SK-N-SH (cell line): ENCODE results near the gene E4F1. TPM values are rescaled to one million over a fixed set of nuclear protein-coding genes. Genes with fewer than 3 reads are reported as not detected.

Experiments
- CTCF ChIA-PET: fragments of 300-600, 350-600 bp; formaldehyde crosslinking; extraction: SDS; loops from one replicate; lab custom pipeline; 2021; lab: Yijun Ruan, JAX
- POLR2A ChIA-PET: fragments of 350-600 bp; sonication (Branson Sonifier 250); formaldehyde crosslinking; extraction: SDS; loops from one replicate; lab custom pipeline; 2020; ENCODE audit warnings: antibody characterized with exemption, inconsistent platforms; lab: Yijun Ruan, JAX
- DNase-seq: peaks from one replicate; pipeline ENCODE4 v3.0.0; 2012
- H2AFZ ChIP-seq: fragments of 200-600 bp; sonication (generic); 2 replicates; pipeline ENCODE4 v1.8.1; 2016; ENCODE audit warnings: antibody characterized with exemption, mild to moderate bottlenecking, low read depth
- H3F3A ChIP-seq: fragments of 200-600 bp; sonication (generic); replicated peaks from 2 replicates; pipeline ENCODE3; 2016; ENCODE audit warnings: antibody characterized with exemption, mild to moderate bottlenecking; ENCODE audit not compliant: insufficient read depth
- H3K27ac ChIP-seq, 2 experiments: fragments of 200-500 bp in 1 of 2; fragments of 200-600 bp in 1 of 2; sonication (Bioruptor generic) in 1 of 2; sonication (generic), shearing (Covaris generic) in 1 of 2; 2 replicates each; pipeline versions ENCODE4 v1.5.1 to v1.6.1; 2014 to 2016; ENCODE audit warnings: low read depth in 2 of 2, inconsistent platforms in 1 of 2, low read length in 1 of 2, mild to moderate bottlenecking in 1 of 2, mixed read lengths in 1 of 2
- H3K27me3 ChIP-seq: fragments of 200-600 bp; sonication (generic), shearing (Covaris generic); 2 replicates; pipeline ENCODE4 v1.6.1; 2016; ENCODE audit warnings: mixed run types; ENCODE audit not compliant: insufficient read depth
- H3K36me3 ChIP-seq, 2 experiments: fragments of 200-500 bp in 1 of 2; fragments of 200-600 bp in 1 of 2; sonication (Bioruptor generic) in 1 of 2; sonication (generic) in 1 of 2; replicated peaks in 1 of 2; 2 replicates each; pipeline versions ENCODE3 to v1.5.1; 2014 to 2016; ENCODE audit warnings: low read length in 1 of 2, mild to moderate bottlenecking in 1 of 2; ENCODE audit not compliant: insufficient read depth in 2 of 2, control insufficient read depth in 1 of 2
- H3K4me1 ChIP-seq, 2 experiments: fragments of 200-500 bp in 1 of 2; fragments of 200-600 bp in 1 of 2; sonication (Bioruptor generic) in 1 of 2; sonication (generic), shearing (Covaris generic) in 1 of 2; 2 replicates each; pipeline versions ENCODE4 v1.5.1 to v1.6.1; 2014 to 2016; ENCODE audit warnings: low read depth in 1 of 2, low read length in 1 of 2, mixed run types in 1 of 2; ENCODE audit not compliant: insufficient read depth in 2 of 2, control insufficient read depth in 1 of 2
- H3K4me2 ChIP-seq: fragments of 200-600 bp; sonication (generic), shearing (Covaris generic); 2 replicates; pipeline ENCODE4 v1.6.1; 2017; ENCODE audit warnings: mixed run types
- H3K4me3 ChIP-seq, 2 experiments: fragments of 200-500 bp in 1 of 2; fragments of 200-600 bp in 1 of 2; sonication (Bioruptor generic) in 1 of 2; sonication (generic), shearing (Covaris generic) in 1 of 2; 2 replicates each; pipeline versions ENCODE4 v1.5.1 to v1.8.1; 2014 to 2016; ENCODE audit warnings: low read depth in 2 of 2, inconsistent platforms in 1 of 2, low read length in 1 of 2, mild to moderate bottlenecking in 1 of 2, mixed read lengths in 1 of 2, moderate library complexity in 1 of 2
- H3K79me2 ChIP-seq: fragments of 200-600 bp; sonication (generic); 2 replicates; pipeline ENCODE4 v1.8.1; 2017; ENCODE audit warnings: mild to moderate bottlenecking; ENCODE audit not compliant: insufficient read depth
- H3K9ac ChIP-seq: fragments of 200-600 bp; sonication (generic); 2 replicates; pipeline ENCODE4 v1.6.1; 2017; ENCODE audit warnings: mixed run types
- H3K9me2 ChIP-seq: fragments of 200-600 bp; sonication (generic); 2 replicates; pipeline ENCODE4 v1.6.1; 2017; ENCODE audit warnings: mixed run types
- H3K9me3 ChIP-seq: fragments of 200-600 bp; sonication (generic); 2 replicates; pipeline ENCODE4 v1.6.1; 2017; ENCODE audit warnings: mixed run types, mild to moderate bottlenecking, moderate library complexity
- H4K20me1 ChIP-seq: fragments of 200-600 bp; sonication (generic); 2 replicates; pipeline ENCODE4 v1.6.1; 2017; ENCODE audit warnings: mild to moderate bottlenecking, mixed run types; ENCODE audit not compliant: insufficient read depth
- EP300 ChIP-seq, 2 experiments: IDR thresholded peaks; 2 replicates each; pipeline versions ENCODE4 v1.4.0 to v1.6.1; 2012; ENCODE audit warnings: borderline replicate concordance in 1 of 2, low read depth in 1 of 2, low read length in 1 of 2
- EZH2phosphoT487 ChIP-seq: fragments of 200-600 bp; sonication (generic); IDR thresholded peaks from 2 replicates; pipeline ENCODE4 v1.6.1; 2017; ENCODE audit warnings: low read depth, mixed run types, mild to moderate bottlenecking, antibody characterized with exemption, moderate library complexity, borderline replicate concordance
- GABPA ChIP-seq: IDR thresholded peaks from 2 replicates; pipeline ENCODE4 v1.4.0; 2012; ENCODE audit warnings: low read depth, mild to moderate bottlenecking
- IRF3 ChIP-seq: fragments of 150-350 bp; IDR thresholded peaks from 2 replicates; pipeline ENCODE4 v1.6.1; 2016; ENCODE audit warnings: mild to moderate bottlenecking, low read depth, low read length
- MAX ChIP-seq: IDR thresholded peaks from 2 replicates; pipeline ENCODE4 v1.4.0; 2012; ENCODE audit warnings: low read depth
- MEF2A ChIP-seq: IDR thresholded peaks from 2 replicates; pipeline ENCODE4 v1.4.0; 2012; ENCODE audit warnings: low read depth, borderline replicate concordance
- MXI1 ChIP-seq: IDR thresholded peaks from 2 replicates; pipeline ENCODE4 v1.6.1; 2012; ENCODE audit warnings: mild to moderate bottlenecking, low read depth, low read length, improper control_type of control experiment
- NRF1 ChIP-seq: IDR thresholded peaks from 2 replicates; pipeline ENCODE4 v1.6.1; 2012; ENCODE audit warnings: low read depth, mild to moderate bottlenecking, low read length
- RCOR1 ChIP-seq: fragments of 150-350 bp; IDR thresholded peaks from 2 replicates; pipeline ENCODE4 v1.6.1; 2017; ENCODE audit warnings: antibody characterized with exemption, low read length
- RFX5 ChIP-seq: IDR thresholded peaks from 2 replicates; pipeline ENCODE4 v1.6.1; 2012; ENCODE audit warnings: mild to moderate bottlenecking, improper control_type of control experiment, low read length
- TAF1 ChIP-seq: IDR thresholded peaks from 2 replicates; pipeline ENCODE4 v1.6.1; 2012; ENCODE audit warnings: low read depth, mild to moderate bottlenecking, low read length, moderate library complexity, borderline replicate concordance
- TCF12 ChIP-seq: IDR thresholded peaks from 2 replicates; pipeline ENCODE4 v1.4.0; 2012
- TEAD4 ChIP-seq: IDR thresholded peaks from 2 replicates; pipeline ENCODE4 v1.4.0; 2012; ENCODE audit warnings: mild to moderate bottlenecking, borderline replicate concordance; ENCODE audit not compliant: insufficient read depth
- USF1 ChIP-seq: IDR thresholded peaks from 2 replicates; pipeline ENCODE4 v1.4.0; 2012; ENCODE audit warnings: low read depth, borderline replicate concordance
- YY1 ChIP-seq: IDR thresholded peaks from 2 replicates; pipeline ENCODE4 v1.4.0; 2012; ENCODE audit warnings: low read depth, mild to moderate bottlenecking
- ZBTB33 ChIP-seq: IDR thresholded peaks from 2 replicates; pipeline ENCODE4 v1.4.0; 2012; ENCODE audit warnings: low read depth, borderline replicate concordance
- WGBS: methylation state at CpG from one replicate; pipeline ENCODE4 v1.1.6; 2017; ENCODE audit warnings: low lambda C conversion rate; 5-methylcytosine and 5-hydroxymethylcytosine counted together
- polyA plus RNA-seq, 3 experiments: library from polyadenylated mRNA; depleted of rRNA; stranded (reverse); fragments of >200 nt; gene quantifications; 2 replicates each; pipeline ENCODE4 v1.2.3, GENCODE V29; 2012
- TF ChIP-seq, protein P1 (sequence below): IDR thresholded peaks from 2 replicates; pipeline ENCODE4 v1.6.1; 2012; ENCODE audit warnings: mild to moderate bottlenecking, low read depth, low read length, moderate library complexity
- TF ChIP-seq, protein P2 (sequence below): IDR thresholded peaks from 2 replicates; pipeline ENCODE4; 2012

Gene E4F1
- polyA plus RNA-seq, 1 of the 3 experiments (the other 2 are of a cell fraction) = 33.0 TPM

- TF ChIP-seq EP300 (IDR thresholded peaks at IDR 0.05; ENCODE audit: borderline replicate concordance in 1 of 2, low read depth in 1 of 2, low read length in 1 of 2) = no peak
- TF ChIP-seq RCOR1 = no peak
- no peak for TF ChIP-seq MEF2A
- TF ChIP-seq RFX5 = no peak
- TF ChIP-seq ZBTB33 = no peak
- no peak for TF ChIP-seq MAX
- no peak for TF ChIP-seq EZH2phosphoT487
- no peak for TF ChIP-seq MXI1
- no peak for TF ChIP-seq TEAD4
- TF ChIP-seq USF1 = no peak
These were observed 44.9 kb upstream of the E4F1 start (continued) for GRCh38 chr16:2178321-2179106.

DNA sequence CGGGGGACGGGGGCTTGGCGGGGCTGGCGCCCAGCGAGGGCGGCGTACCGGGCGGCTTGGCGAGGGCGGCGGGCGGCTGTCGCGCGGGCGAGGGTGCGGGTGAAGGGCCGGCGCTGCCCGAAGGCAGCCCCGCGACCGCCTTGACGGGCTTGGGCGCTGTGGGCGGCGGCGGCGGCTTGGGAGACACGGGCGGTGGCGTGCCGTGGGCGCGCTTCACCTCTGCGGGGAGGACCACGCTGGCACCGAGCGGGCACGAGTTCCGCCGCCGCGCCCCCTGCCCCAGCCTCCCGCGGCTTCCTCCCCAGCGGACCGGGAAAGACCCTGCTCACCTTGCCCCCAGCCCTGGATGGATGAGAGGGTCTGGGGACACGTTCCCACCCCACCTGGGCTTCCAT lies 44.3 kb upstream of the E4F1 start:
- H3F3A ChIP-seq = no peaks in the 10 kb centered on the region
- POLR2A ChIA-PET = no interaction called here
- no peaks in the 10 kb centered on the region for H4K20me1 ChIP-seq
- no peaks in the 10 kb centered on the region for H3K27me3 ChIP-seq
- no peaks in the 10 kb centered on the region for H3K4me1 ChIP-seq
- WGBS = 98% methylated on average over 38 of the region's 50 CpGs
- no peak for DNase-seq
- H3K27ac ChIP-seq = no peak overlapping the region
- CTCF ChIA-PET = interaction anchor here (2.1 kb wide), 1 partner anchor 16 kb away, joined by 5 read pairs; no protein-coding TSS in a partner anchor
- H3K9ac ChIP-seq = no peak overlapping the region
- H3K36me3 ChIP-seq = peaks cover 0 to 39% of the 10 kb centered on the region in 2 experiments
- H3K4me2 ChIP-seq = no peak overlapping the region
- no peak overlapping the region for H3K4me3 ChIP-seq
- TF ChIP-seq YY1 = no peak
- TF ChIP-seq IRF3 = no peak
- TF ChIP-seq TAF1 = no peak
- no peak for TF ChIP-seq EZH2phosphoT487
- TF ChIP-seq TCF12 = no peak
- no peak for TF ChIP-seq EP300 (IDR thresholded peaks at IDR 0.05; ENCODE audit: borderline replicate concordance in 1 of 2, low read depth in 1 of 2, low read length in 1 of 2)
- TF ChIP-seq, protein P1, sequence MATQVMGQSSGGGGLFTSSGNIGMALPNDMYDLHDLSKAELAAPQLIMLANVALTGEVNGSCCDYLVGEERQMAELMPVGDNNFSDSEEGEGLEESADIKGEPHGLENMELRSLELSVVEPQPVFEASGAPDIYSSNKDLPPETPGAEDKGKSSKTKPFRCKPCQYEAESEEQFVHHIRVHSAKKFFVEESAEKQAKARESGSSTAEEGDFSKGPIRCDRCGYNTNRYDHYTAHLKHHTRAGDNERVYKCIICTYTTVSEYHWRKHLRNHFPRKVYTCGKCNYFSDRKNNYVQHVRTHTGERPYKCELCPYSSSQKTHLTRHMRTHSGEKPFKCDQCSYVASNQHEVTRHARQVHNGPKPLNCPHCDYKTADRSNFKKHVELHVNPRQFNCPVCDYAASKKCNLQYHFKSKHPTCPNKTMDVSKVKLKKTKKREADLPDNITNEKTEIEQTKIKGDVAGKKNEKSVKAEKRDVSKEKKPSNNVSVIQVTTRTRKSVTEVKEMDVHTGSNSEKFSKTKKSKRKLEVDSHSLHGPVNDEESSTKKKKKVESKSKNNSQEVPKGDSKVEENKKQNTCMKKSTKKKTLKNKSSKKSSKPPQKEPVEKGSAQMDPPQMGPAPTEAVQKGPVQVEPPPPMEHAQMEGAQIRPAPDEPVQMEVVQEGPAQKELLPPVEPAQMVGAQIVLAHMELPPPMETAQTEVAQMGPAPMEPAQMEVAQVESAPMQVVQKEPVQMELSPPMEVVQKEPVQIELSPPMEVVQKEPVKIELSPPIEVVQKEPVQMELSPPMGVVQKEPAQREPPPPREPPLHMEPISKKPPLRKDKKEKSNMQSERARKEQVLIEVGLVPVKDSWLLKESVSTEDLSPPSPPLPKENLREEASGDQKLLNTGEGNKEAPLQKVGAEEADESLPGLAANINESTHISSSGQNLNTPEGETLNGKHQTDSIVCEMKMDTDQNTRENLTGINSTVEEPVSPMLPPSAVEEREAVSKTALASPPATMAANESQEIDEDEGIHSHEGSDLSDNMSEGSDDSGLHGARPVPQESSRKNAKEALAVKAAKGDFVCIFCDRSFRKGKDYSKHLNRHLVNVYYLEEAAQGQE = no peak
- TF ChIP-seq GABPA = no peak
- TF ChIP-seq, protein P2, sequence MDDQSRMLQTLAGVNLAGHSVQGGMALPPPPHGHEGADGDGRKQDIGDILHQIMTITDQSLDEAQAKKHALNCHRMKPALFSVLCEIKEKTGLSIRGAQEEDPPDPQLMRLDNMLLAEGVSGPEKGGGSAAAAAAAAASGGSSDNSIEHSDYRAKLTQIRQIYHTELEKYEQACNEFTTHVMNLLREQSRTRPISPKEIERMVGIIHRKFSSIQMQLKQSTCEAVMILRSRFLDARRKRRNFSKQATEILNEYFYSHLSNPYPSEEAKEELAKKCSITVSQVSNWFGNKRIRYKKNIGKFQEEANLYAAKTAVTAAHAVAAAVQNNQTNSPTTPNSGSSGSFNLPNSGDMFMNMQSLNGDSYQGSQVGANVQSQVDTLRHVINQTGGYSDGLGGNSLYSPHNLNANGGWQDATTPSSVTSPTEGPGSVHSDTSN = no peak
- TF ChIP-seq NRF1 = no peak
- H3K79me2 ChIP-seq = no peaks in the 10 kb centered on the region
- no peaks in the 10 kb centered on the region for H3K9me2 ChIP-seq
- no peak overlapping the region for H2AFZ ChIP-seq
- H3K9me3 ChIP-seq = no peaks in the 10 kb centered on the region
